ENCODE data around the gene PTCD1.

DNA sequence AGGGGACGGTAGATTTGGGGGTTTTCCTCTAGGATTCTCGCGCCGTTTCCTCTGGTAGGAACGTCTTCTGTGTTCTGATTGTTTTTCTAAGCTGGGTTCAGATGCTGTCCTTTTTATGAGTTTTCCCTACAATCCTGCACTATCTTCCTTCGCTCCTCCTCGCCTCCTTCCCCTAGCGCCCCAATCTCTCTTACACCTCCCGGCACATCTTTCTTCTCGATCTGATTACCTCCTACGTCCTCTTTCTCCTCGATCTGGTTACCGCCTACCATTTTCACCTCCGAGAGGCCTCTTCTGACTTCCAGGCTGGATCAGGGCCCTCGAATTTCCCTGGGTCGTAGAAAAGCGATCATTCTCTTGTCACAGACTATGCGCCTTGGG, 29.4 kb downstream of the PTCD1 start:
- TF ChIP-seq, protein P1, sequence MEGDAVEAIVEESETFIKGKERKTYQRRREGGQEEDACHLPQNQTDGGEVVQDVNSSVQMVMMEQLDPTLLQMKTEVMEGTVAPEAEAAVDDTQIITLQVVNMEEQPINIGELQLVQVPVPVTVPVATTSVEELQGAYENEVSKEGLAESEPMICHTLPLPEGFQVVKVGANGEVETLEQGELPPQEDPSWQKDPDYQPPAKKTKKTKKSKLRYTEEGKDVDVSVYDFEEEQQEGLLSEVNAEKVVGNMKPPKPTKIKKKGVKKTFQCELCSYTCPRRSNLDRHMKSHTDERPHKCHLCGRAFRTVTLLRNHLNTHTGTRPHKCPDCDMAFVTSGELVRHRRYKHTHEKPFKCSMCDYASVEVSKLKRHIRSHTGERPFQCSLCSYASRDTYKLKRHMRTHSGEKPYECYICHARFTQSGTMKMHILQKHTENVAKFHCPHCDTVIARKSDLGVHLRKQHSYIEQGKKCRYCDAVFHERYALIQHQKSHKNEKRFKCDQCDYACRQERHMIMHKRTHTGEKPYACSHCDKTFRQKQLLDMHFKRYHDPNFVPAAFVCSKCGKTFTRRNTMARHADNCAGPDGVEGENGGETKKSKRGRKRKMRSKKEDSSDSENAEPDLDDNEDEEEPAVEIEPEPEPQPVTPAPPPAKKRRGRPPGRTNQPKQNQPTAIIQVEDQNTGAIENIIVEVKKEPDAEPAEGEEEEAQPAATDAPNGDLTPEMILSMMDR (IDR thresholded peaks at IDR 0.05), result no peak
- no peak for TF ChIP-seq POLR2A (IDR thresholded peaks at IDR 0.05)
- no peak for TF ChIP-seq EP300 (IDR thresholded peaks at IDR 0.05)

Data from ovary (tissue), 3 donors.